CD4-positive, alpha-beta T cell treated with Interleukin-21 for 1 hour (primary cell): ENCODE results near the gene PTPRM.
"Not testable (repeated sequence)": the region's sequence is repeated elsewhere in the genome, so short reads cannot be mapped to it uniquely, and the experiment has no call there.

Experiments
- DNase-seq: peaks from one replicate; pipeline ENCODE4 v3.0.0-alpha.2; 2020

PTPRM gene

DNA sequence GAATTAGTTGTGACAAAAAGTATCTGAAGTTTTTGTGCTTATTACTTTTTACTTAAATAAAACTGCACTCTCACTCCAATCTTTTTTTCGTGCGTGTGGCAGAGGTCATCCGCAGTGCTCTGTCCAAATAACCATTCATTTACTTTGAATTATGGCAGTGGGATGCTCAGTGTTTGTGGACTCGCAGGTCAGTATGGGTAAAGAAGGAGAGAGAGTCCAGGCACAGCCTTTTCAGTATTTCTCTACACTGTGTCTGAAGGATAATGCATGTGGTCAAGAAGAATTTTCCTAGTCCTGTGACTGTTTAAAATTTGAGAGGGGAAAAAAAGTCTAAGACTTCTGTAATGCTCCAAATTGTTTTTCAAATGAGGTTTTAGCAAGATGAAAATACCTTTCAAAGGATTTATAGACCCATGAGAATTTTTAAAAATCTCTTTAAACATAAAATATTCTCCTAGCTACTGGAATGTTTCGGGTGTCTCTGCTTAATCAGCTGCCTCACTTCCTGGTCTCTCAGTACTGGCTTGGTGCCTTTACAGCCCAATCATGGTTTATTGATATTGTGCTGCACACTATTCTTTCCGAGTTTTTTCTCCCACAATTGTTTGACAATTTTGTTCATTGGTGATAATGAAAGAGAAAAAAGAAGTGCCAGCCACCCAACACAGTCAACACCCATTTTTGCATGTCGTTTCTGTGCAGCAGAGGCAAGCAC lies 453.2 kb downstream of the PTPRM start:
- DNase-seq: no peak

DNA sequence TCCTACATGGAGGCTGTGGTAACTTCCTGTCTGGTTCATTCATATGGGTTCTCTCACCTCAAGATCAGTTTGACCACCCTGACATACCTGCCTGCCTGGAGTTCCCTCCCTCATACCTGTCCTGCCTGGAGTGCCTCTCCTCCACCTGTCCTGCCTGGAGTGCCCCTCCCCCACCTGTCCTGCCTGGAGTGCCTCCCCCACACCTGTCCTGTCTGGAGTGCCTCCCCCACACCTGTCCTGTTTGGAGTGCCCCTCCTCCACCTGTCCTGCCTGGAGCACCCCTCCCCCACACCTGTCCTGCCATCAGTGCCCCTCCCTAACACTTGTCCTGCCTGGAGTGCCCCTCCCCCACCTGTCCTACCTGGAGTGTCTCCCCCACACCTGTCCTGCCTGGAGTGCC lies 461.9 kb downstream of the PTPRM start:
- no peak for DNase-seq

DNA sequence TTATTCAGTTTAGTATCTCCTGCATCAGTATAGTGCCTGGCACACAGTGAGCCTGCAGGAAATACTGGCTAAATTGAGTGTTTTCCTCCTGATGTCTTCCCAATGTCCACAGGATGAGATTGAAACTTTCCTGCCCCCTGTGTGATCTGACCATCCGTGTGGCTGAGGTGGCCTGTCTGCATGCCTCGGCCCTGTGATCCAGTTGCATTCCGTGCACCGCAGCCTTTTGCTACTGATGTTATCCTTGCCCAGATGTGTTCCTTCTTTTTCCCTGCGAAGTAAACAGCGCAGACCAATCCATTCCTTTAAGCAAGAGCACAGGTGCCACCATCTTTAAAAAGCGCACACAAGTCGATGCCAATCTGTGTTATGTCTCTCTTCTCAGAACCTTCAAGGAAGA lies 462.6 kb downstream of the PTPRM start:
- DNase-seq: no peak

DNA sequence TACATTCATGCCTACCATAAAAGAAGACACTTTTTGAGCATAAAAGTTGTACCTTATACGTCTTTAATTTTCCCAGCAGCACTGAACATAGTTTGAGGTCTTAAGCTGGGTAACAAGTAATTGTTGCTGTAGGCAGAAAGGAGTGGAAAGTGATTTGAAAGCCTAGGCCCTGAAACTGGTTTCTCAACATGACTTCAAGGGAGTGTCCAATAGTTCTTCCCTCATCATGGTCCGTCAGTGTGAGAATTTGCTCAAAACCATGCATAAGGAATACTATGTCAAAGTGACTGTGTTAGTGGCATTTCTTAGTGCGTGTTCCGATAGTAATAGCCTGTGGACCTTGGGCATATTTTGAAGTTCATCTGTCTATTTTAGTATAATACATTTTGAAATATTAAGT lies 463.1 kb downstream of the PTPRM start:
- DNase-seq: no peak

DNA sequence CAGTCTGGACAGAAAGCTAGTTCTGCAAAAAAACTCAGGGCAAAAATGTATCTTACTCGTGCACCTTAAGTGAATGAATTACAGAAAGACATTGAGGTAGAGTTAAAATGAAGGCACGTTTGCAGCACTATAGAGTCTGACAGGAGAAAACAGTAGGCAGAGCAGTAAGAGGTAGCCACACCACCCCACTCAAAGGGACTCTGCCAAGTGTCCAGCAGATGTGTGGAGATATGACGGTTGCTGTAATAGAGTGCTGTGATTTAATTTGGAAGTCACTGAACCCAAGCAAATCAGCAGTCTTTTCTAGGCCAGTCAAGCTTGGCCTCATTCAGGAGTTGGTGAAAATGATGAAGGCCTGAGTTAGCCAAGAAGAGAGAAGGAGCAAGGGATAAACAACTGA lies 464.4 kb downstream of the PTPRM start:
- DNase-seq: no peak

DNA sequence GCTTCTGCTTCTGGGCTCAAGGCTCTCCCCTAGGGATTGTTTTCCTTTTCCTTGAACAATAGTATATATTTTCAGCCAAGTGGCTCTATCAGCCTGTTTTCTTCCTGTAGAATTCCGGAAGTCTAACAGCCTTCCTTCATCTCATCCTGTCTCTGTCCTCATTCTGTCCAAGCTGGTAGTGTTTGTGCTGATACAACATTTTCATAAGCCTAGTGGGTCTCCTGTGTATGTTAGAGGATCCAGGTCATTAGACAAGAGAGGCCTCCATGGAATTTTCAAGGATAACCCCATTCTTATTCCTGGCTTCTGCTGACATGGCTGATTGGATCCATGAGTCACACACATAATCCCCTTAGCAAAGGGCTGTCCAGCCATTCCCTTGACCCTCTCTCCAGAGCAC lies 467.6 kb downstream of the PTPRM start:
- no peak for DNase-seq

DNA sequence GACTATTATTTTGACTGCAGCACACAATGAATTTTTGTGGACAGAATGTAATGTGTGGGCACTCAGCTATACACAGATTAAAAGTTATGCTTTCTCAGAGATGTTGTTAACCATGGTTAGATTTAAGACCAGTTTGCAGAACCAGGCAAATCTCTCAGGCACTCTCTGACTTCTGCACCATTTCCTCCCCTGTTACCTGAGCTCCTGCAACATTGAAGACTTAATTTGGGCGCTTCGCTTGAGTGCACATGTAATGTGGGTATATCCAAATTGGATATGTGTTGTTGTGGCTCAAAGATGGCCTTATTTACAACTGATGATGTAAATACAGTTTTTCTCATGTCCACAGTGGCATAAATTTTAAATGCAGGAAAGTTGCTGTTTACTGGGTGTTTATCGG lies 469.4 kb downstream of the PTPRM start:
- DNase-seq: no peak

DNA sequence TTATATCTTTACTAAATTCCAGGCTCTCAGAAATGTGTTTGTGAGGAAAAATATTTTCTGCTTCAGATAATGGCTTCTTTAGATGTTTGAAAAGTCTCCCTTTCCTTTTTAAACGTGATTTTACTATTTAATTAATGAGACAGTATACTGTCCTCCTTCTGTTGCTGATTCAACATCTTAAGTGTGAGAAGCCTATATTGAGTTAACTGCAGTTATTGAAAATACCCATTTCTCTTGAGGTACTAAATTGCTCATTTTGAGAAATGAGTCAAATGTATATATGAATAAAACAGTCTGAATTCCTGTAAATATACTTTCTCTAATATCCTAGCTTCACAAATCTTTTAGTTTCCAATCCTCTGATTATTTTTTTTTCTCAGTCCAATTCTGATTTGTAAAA lies 470.2 kb downstream of the PTPRM start:
- no peak for DNase-seq

DNA sequence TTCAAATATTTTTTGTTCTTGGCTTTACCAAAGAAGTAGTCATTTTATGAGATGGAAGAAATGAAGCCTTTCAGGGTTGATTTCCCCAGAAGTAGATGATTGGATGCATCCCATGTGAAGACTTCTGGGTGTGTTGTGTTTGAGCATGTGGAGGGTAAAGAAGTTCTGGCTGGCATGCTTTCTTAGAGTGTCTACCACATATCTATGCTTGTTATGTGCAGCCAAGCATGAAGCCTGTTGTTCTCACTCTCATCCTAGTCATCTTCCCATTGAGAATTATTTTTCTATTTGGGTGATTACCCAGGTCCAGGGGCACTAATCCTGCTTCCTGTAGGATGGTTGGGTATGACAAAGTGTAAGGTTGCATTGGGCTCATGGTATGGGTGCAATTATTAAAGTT lies 472.9 kb downstream of the PTPRM start:
- DNase-seq: no peak

DNA sequence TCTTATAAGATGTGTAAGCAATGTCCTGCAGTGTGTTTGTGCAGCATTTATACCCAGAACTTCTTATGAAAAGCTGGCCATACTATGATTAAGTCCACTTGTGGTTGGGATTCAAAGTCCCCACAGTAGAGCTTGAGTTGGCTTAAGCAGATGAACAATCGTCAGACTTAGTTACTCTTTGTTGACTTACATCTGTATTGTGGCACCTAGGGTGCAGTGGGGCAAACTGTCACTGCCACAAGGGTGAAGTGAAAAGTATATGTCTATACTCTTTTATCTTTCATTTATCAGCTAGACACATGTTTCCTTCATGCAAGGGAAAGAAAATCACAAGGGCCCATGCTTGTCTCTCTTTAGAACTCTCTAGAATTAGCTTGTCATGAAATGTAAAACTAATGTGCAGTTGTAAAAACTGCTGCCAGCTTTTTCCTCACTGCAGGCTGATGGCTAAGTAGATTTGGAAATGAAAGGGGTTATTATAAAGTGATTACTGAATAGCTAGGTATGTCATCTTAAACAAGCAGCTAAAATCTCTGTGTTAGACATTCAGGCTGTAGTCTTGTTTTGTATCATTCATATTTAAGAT lies 474.5 kb downstream of the PTPRM start:
- no peak for DNase-seq

DNA sequence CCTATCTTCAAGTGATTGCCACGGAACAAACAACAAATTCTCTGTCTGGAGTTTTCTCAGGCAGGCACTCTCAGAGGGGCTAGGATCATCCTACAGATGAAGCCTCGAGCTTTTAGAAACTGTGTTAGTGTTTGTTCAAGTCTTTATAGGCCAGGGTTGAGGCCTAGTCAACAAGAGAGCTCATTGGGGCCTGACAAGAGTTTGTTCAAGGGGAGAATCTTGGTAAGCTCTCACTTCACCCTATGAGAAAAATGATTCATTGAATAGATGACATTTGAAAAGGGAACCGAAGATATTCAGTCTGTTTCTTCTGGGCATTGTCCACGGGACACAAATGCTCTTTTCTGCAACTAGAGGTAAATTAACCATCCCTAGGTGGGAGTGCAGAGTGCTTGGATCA lies 476.9 kb downstream of the PTPRM start:
- no peak for DNase-seq

DNA sequence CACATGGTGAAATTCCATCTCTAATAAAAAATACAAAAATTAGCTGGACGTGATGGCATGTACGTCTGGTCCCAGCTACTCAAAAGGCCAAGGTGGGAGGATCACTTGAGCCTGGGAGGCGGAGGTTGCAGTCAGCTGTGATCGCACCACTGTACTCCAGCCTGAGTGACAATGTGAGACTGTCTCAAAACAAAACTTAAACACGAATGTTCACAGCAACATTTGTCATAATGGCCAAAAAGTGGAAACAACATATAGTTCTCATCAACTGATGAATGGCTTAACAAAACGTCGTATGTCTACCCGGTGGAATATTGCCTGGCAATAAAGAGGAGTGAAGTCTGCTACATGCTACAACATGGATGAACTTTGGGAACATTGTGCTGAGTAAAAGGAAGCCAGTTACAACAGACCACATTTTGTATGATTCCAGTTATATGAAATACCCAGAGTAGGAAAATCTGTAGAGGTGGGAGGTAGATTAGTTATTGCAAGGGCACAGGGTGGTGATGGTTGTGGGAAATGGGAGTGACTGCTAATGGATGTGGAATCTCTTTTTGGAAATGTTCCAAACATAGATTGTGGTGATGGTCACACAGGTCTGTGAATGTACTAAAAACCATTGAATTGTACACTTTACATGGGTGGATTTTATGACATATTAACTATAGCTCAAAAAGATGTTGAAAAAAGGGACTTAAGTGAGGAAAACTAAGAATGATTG lies 478.2 kb downstream of the PTPRM start:
- DNase-seq: no peak

DNA sequence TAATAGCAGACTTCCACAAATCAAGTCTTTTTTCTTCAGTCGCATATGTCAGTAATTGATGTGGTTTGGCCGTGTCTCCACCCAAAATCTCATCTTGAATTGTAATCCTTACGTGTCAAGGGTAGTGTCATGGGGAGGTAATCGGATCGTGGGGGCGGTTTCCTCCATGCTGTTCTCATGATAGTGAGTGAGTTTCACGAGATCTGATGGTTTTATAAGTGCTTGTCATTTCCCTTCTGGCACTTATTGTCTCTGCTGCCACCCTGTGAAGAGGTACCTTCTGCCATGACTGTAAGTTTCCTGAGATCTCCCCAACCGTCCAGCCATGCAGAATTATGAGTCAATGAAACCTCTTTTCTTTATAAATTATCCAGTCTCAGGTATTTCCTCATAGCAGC lies 478.8 kb downstream of the PTPRM start:
- DNase-seq: peak; percentile 26

DNA sequence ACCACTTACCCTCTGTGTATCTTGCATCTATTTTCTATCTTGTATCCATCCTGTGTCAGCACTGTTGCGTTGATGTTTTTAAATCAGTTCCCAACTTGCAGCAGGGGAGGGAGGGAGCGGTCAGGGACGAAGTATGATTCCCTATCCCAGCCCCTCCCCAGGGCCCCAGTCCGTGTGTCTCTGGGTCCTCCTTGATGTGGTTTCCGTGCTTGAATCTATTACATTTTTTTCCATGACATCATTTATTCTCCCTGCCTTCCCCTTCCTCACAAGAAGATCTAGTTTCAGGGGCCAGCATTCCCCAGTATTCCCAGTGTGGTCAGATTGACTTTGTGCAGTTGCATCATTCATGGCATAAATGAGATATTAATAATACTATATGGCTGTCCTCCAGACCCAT lies 479.3 kb downstream of the PTPRM start:
- no peak for DNase-seq

DNA sequence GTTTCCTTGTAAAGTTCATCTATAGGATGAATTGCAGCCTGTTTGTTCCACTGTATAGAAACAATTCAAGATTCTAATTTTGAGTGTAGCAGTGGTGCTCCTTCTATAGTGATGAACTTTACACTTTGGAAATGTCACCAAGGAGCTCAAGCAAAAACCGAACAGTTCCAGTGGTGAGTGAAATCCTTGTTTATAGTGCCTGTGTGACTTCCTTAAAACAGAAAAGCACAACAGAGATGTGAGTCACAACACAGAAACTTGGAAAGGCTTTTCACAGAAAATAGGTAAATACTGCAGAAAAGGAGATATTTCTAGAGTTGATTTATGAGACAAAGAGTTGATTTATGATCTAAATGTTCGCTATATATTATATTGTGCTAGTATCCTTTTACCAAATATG lies 482.0 kb downstream of the PTPRM start:
- no peak for DNase-seq

DNA sequence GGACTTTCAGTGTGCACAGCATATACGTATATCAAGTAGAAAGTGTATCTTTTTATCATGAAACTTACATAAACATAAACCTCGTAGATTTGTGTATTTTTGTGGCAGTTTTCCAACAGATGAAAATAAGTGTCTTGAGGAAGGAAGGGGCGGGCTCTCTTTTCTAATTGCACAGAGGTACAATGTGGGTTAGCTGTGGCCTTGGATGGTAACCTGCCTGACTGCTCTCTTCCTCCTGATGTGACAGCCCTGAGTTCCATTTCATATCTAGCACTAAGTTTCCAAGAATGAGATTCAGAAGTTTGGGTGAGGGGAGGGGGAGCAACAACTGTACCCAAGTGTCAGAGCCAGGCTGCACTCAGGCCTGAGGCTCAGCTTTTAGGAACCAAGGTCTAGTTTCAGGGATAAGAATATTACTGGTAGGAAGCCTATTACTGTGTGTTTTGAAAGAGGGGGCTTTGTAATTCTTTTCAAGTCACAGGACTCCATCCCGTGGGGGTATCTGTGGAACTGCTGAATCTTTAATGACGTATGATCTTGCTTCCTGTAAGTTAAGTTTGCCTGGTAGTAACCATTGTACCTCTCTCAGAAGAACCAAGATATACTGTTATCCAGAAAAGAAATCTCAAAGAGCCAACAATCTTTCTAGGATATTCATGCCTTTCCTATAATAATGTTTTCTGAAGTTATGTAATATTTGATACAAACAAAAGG lies 483.7 kb downstream of the PTPRM start:
- DNase-seq: peak; percentile 2

DNA sequence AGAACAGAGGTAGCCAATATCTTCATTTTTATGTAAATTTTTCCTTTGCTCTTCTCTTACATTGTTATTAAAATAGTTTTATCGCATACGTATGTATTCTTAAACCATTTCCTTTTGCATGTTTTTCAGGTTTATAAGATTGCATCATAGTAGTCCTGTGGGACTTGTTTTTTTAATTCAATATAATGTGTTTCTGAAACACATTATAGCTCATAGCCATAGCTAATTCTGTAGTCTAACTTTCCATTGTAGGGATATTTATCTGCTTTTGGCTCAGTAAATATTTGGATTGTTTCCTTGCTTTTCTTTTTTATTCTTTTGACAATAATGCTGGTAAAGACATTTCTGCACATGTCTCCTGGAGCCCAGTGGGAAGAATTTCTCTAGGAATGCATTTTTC lies 484.3 kb downstream of the PTPRM start:
- DNase-seq: no peak

DNA sequence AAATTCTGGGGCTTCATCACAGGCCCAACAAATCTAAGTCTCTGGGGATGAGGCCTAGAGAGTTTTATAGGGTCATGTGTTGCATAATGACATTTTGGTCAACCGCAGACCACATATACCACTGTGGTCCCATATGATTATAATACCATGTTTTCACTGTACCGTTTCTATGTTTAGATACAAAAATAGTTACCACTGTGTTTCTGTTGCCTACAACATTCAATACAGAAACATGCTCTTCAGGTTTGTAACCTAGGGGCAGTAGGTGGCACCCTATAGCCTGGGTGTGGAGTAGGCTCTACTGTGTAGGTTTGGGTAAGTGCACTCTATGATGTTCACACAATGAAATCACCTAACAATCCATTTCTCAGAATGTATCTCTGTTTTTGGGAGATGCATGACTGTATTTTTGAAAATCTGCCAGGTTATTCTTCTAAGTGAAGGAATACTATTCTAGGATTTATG lies 485.2 kb downstream of the PTPRM start:
- DNase-seq: peak; percentile 34

DNA sequence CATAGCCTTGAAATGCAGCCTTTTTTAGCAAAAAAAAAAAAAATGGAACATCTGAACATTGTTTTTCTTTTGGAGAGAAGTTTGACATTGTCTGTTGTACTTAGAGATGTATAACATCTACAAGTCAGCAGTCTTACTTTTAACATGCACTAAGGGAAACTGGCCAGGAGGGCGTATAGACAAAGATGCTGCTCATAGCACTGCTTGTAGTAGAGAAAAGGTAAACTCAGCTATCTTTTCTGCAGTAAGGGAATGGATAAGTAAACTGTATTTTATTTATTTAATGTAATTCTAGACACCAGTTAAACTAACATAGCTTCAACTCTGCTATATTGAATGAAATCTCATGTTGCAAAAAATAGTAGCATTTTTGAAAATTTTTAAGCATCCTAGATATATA lies 489.6 kb downstream of the PTPRM start:
- no peak for DNase-seq

DNA sequence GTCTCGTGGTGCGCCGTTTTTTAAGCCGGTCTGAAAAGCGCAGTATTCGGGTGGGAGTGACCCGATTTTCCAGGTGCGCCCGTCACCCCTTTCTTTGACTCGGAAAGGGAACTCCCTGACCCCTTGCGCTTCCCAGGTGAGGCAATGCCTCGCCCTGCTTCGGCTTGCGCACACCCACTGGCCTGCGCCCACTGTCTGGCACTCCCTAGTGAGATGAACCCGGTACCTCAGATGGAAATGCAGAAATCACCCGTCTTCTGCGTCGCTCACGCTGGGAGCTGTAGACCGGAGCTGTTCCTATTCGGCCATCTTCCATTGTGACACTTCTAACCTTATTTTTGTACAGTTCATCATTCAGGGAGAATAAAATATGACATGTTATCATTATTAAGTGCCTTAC lies 496.0 kb downstream of the PTPRM start:
- DNase-seq: not testable (repeated sequence)

DNA sequence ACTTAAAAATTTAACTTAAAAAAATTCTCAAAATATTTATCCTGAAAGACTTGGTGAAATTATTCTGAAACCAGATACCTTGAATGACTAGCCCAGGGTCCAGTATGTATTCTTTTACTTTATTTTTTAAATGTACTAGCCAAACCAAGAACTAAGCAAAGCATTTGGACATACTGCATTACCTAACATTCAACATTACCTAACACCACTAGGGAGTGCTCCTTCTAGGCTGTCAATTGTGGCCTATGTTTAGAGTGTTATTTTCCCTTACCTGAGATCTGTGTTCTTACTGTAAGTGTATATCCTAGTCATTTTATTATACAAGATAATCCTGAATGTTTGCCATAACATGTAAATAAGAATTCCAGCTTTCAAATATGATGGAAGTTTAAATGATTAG lies 496.6 kb downstream of the PTPRM start:
- no peak for DNase-seq

DNA sequence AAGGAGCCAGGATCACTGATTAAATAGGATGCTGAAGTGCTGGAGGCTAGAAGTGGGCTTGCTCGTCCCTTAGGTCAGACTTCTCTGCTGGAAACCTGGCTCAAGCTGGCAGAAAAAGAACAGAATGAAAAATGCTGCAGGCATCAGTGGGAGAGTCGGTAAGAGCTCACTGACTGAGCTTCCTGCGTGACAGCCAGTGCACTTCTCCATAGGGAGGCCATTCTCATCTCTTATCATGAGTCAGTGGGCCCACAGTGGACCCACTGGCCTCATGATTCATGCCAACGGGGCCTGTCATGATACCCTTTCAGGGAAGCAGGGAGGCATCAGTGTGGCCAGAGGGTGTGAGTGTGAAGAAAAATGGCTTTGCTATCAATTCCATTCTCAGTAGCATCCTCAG lies 498.2 kb downstream of the PTPRM start:
- no peak for DNase-seq

DNA sequence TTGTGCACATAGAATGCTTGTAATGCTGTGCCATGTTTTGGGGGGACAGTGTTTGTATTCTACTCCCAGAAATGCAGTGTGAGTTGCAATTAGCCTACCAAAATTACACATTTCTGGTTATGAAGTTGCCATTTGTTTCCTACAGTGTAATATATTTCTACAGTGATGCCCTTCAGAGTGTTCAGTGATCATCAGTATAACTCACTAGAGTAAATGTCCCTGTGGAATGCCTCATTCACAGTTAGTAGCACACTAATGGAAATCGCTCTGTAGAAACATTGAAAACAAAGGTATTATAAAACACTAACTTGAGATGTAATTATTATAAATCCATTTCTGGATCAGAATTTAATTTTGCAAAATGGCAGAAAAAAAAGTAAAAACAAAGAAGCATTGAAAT lies 498.7 kb downstream of the PTPRM start:
- DNase-seq: no peak

DNA sequence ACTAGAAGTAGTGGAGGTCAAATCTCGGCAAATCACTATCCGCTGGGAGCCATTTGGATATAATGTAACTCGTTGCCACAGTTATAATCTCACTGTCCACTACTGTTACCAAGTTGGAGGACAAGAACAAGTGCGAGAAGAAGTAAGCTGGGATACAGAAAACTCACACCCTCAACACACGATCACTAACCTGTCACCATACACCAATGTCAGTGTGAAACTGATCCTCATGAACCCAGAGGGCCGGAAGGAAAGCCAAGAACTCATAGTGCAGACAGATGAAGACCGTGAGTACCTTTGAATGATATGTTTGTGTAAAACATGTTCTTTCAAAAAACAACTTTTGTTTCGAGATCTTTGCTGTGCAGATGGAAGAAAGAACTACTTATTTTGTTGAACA lies 502.6 kb downstream of the PTPRM start:
- no peak for DNase-seq
